GM23248 (cell line): ENCODE results near the gene FAM204A. TPM values are rescaled to one million over a fixed set of nuclear protein-coding genes. Genes with fewer than 3 reads are reported as not detected.

ENCODE experiments used
- DNase-seq: peaks from one replicate; pipeline ENCODE4 v3.0.0-alpha.2; 2015
- H2AFZ ChIP-seq: fragments of 200-600 bp; sonication (generic); 2 replicates; pipeline ENCODE4 v1.6.1; 2016; ENCODE audit warnings: antibody characterized with exemption
- H3F3A ChIP-seq: fragments of 200-600 bp; sonication (generic); 2 replicates; pipeline ENCODE4 v1.6.1; 2016; ENCODE audit warnings: mild to moderate bottlenecking, antibody characterized with exemption, mixed run types; ENCODE audit not compliant: insufficient read depth
- H3K27ac ChIP-seq: fragments of 200-600 bp; sonication (generic); 2 replicates; pipeline ENCODE4 v1.5.1; 2016; ENCODE audit warnings: mild to moderate bottlenecking
- H3K27me3 ChIP-seq: fragments of 200-600 bp; sonication (generic); replicated peaks from 2 replicates; pipeline ENCODE4 v1.6.1; 2016; ENCODE audit warnings: mild to moderate bottlenecking; ENCODE audit not compliant: insufficient read depth
- H3K36me3 ChIP-seq: fragments of 200-600 bp; sonication (generic); 2 replicates; pipeline ENCODE4 v1.6.1; 2016; ENCODE audit warnings: low read depth, mild to moderate bottlenecking
- H3K4me1 ChIP-seq: fragments of 200-600 bp; sonication (generic); 2 replicates; pipeline ENCODE4 v1.6.1; 2016; ENCODE audit warnings: mild to moderate bottlenecking; ENCODE audit not compliant: insufficient read depth
- H3K4me2 ChIP-seq: fragments of 200-600 bp; sonication (generic); one replicate; pipeline ENCODE4 v1.6.1; 2016; ENCODE audit warnings: mild to moderate bottlenecking; ENCODE audit not compliant: unreplicated experiment
- H3K4me3 ChIP-seq: fragments of 200-600 bp; sonication (generic); 2 replicates; pipeline ENCODE4 v1.5.1; 2016; ENCODE audit warnings: mild to moderate bottlenecking
- H3K79me2 ChIP-seq: fragments of 200-600 bp; sonication (generic); 2 replicates; pipeline ENCODE4 v1.6.1; 2016; ENCODE audit warnings: mild to moderate bottlenecking; ENCODE audit not compliant: insufficient read depth
- H3K9ac ChIP-seq: fragments of 200-600 bp; sonication (generic); 2 replicates; pipeline ENCODE4 v1.6.1; 2016; ENCODE audit warnings: mild to moderate bottlenecking
- H3K9me2 ChIP-seq: fragments of 200-600 bp; sonication (generic); 2 replicates; pipeline ENCODE4 v1.6.1; 2016; ENCODE audit warnings: mixed run types, mild to moderate bottlenecking, moderate library complexity; ENCODE audit not compliant: insufficient read depth
- H3K9me3 ChIP-seq: fragments of 200-600 bp; sonication (generic); one replicate; pipeline ENCODE4 v1.6.1; 2017; ENCODE audit warnings: low read depth
- H4K20me1 ChIP-seq: fragments of 200-600 bp; sonication (generic); 2 replicates; pipeline ENCODE4 v1.6.0; 2016; ENCODE audit not compliant: insufficient read depth
- EZH2 ChIP-seq: fragments of 200-600 bp; sonication (generic); IDR thresholded peaks from 2 replicates; pipeline ENCODE4 v1.6.1; 2018; ENCODE audit warnings: antibody characterized with exemption, mild to moderate bottlenecking; ENCODE audit not compliant: insufficient read depth, poor library complexity, severe bottlenecking
- EZH2phosphoT487 ChIP-seq: fragments of 200-600 bp; sonication (generic); IDR thresholded peaks from 2 replicates; pipeline ENCODE4 v1.6.1; 2018; ENCODE audit warnings: antibody characterized with exemption, moderate library complexity, mild to moderate bottlenecking, low read depth; ENCODE audit not compliant: insufficient read depth
- WGBS, 2 experiments: methylation state at CpG; one replicate each; pipeline ENCODE4 v1.1.6; 2015 to 2017; ENCODE audit warnings: low lambda C conversion rate in 2 of 2, low coverage in 1 of 2; ENCODE audit errors: missing lambda C conversion rate in 2 of 2; 5-methylcytosine and 5-hydroxymethylcytosine counted together
- in situ Hi-C: fragments of 300-500 bp; cut with MboI; formaldehyde crosslinking; loops from 2 replicates; pipeline ENCODE4 v1.15.0; 2020
- polyA plus RNA-seq: library from polyadenylated mRNA; unstranded; fragments of >200 nt; fragmentation: Nextera tagmentation; extraction: Ambion mirVana; gene quantifications from 2 replicates; pipeline ENCODE4 v1.2.1, GENCODE V29; 2016
- total RNA-seq: library from RNA; depleted of rRNA; stranded (reverse); fragments of >200 nt; shearing (Covaris generic); gene quantifications from 2 replicates; pipeline ENCODE4 v1.2.3, GENCODE V29; 2014; rRNA removed

Gene FAM204A
- total RNA-seq, result 54.6 and 71.8 TPM in 2 replicates
- polyA plus RNA-seq, result 87.2 and 90.0 TPM in 2 replicates

- TF ChIP-seq EZH2phosphoT487 (no peak), EZH2 (no peak)
- in situ Hi-C loops, result no loop called here
- H3K9me3 ChIP-seq, result no peaks in the 10 kb centered on the region
- peaks cover 26% of the 10 kb centered on the region for H3K4me1 ChIP-seq
- no peaks in the 10 kb centered on the region for H4K20me1 ChIP-seq
- H3K79me2 ChIP-seq, result peaks cover 50% of the 10 kb centered on the region
- H3K4me2 ChIP-seq, result peak within 1 kb of the TSS; percentile 97
- peak within 1 kb of the TSS; percentile 91 for H3K4me3 ChIP-seq
- peak within 1 kb of the TSS; percentile 86 for H3K9ac ChIP-seq
- WGBS, 2 experiments, result 1 to 2% methylated on average over 44 to 45 of the region's 45 CpGs
- H2AFZ ChIP-seq, result peak within 1 kb of the TSS; percentile 97
- peak within 1 kb of the TSS; percentile 64 for H3K27ac ChIP-seq
- no peaks in the 10 kb centered on the region for H3K9me2 ChIP-seq
- H3K36me3 ChIP-seq, result no peaks in the 10 kb centered on the region
- H3K27me3 ChIP-seq, result no peaks in the 10 kb centered on the region
- DNase-seq, result peak; percentile 98
- H3F3A ChIP-seq, result no peaks in the 10 kb centered on the region
Observed at GRCh38 chr10:118341791-118342637, at the start of gene FAM204A. TSS of gene FAM204A (minus strand) at chr10:118342324. CDS start at chr10:118336415, 5,909 bp downstream.

- H3K36me3 ChIP-seq, result no peaks in the 10 kb centered on the region
- H2AFZ ChIP-seq, result no peak overlapping the region
- H3K27me3 ChIP-seq, result peaks cover 6% of the 10 kb centered on the region
- no peak overlapping the region for H3K4me2 ChIP-seq
- H3K79me2 ChIP-seq, result no peaks in the 10 kb centered on the region
- H4K20me1 ChIP-seq, result no peaks in the 10 kb centered on the region
- H3K9ac ChIP-seq, result no peak overlapping the region
- TF ChIP-seq EZH2 (no peak), EZH2phosphoT487 (no peak)
- no peak overlapping the region for H3K4me3 ChIP-seq
- no peaks in the 10 kb centered on the region for H3F3A ChIP-seq
- no peaks in the 10 kb centered on the region for H3K9me3 ChIP-seq
- H3K27ac ChIP-seq, result no peak overlapping the region
- H3K4me1 ChIP-seq, result no peaks in the 10 kb centered on the region
- DNase-seq, result no peak
- H3K9me2 ChIP-seq, result no peaks in the 10 kb centered on the region; the same call in 1 of the 2 replicates
- in situ Hi-C loops, result no loop called here
- WGBS, 2 experiments, result 20 to 24% methylated on average over 1 of the region's 1 CpG
Observed at GRCh38 chr10:118383699-118384098, 41.6 kb upstream of the FAM204A start.

- no peaks in the 10 kb centered on the region for H3K4me1 ChIP-seq
- in situ Hi-C loops, result no loop called here
Observed at GRCh38 chr10:118383063-118383689, 41.1 kb upstream of the FAM204A start.

GRCh38 chr10:118374404-118374803, 32.3 kb upstream of the FAM204A start:
- Histone ChIP-seq H3K4me2 (peak overlapping the region; percentile 57), H3K27ac (no peak overlapping the region), H3F3A (peaks cover 15% of the 10 kb centered on the region), H3K4me1 (peaks cover 20% of the 10 kb centered on the region), H3K36me3 (no peaks in the 10 kb centered on the region), H4K20me1 (no peaks in the 10 kb centered on the region), H3K9ac (no peak overlapping the region), H3K27me3 (peaks cover 5% of the 10 kb centered on the region; the same call in 1 of the 2 replicates), H3K79me2 (no peaks in the 10 kb centered on the region), H2AFZ (no peak overlapping the region), H3K9me2 (no peaks in the 10 kb centered on the region), H3K4me3 (no peak overlapping the region), H3K9me3 (no peaks in the 10 kb centered on the region)
- TF ChIP-seq EZH2phosphoT487 (no peak), EZH2 (no peak)
- in situ Hi-C loops, result no loop called here
- peak; percentile 50 for DNase-seq

More at GRCh38 chr10:118383063-118383689, 41.1 kb upstream of the FAM204A start:
- H3K4me3 ChIP-seq, result no peak overlapping the region
- TF ChIP-seq EZH2phosphoT487 (no peak), EZH2 (no peak)
- no peaks in the 10 kb centered on the region for H3K79me2 ChIP-seq
- H3K9me3 ChIP-seq, result no peaks in the 10 kb centered on the region
- no peaks in the 10 kb centered on the region for H4K20me1 ChIP-seq
- 55 to 57% methylated on average over 4 of the region's 4 CpGs for WGBS, 2 experiments
- H2AFZ ChIP-seq, result no peak overlapping the region
- no peak overlapping the region for H3K27ac ChIP-seq
- no peaks in the 10 kb centered on the region; the same call in 1 of the 2 replicates for H3K9me2 ChIP-seq
- peaks cover 9% of the 10 kb centered on the region for H3K27me3 ChIP-seq
- H3F3A ChIP-seq, result no peaks in the 10 kb centered on the region
- no peaks in the 10 kb centered on the region for H3K36me3 ChIP-seq
- no peak overlapping the region for H3K4me2 ChIP-seq
- H3K9ac ChIP-seq, result no peak overlapping the region
- DNase-seq, result no peak
